Gastroesophageal sphincter (tissue), 3 donors: ENCODE measurements around the gene SYT15.

Experiments used
- CTCF ChIP-seq, 4 experiments: fragments of 200-600 bp in 2 of 4; fragments of 450-650 bp in 2 of 4; sonication (generic) in 1 of 4; IDR thresholded peaks; one replicate each; pipeline ENCODE4 v1.5.1; 2017 to 2019; ENCODE audit warnings: antibody characterized with exemption in 4 of 4, mild to moderate bottlenecking in 2 of 4, moderate library complexity in 2 of 4
- EP300 ChIP-seq: sonication (generic); formaldehyde crosslinking; IDR thresholded peaks from one replicate; pipeline ENCODE4 v1.6.1; 2017; ENCODE audit warnings: antibody characterized with exemption, mild to moderate bottlenecking
- POLR2A ChIP-seq, 2 donors: fragments of 450-650 bp; IDR thresholded peaks; one replicate each; pipeline ENCODE4 v1.6.1; 2017; ENCODE audit warnings: antibody characterized with exemption in 2 of 2, mild to moderate bottlenecking in 2 of 2, moderate library complexity in 1 of 2

- TF ChIP-seq CTCF (IDR thresholded peaks at IDR 0.05) (no peak), POLR2A (IDR thresholded peaks at IDR 0.05) (no peak), EP300 (no peak)
These were observed 40.8 kb upstream of the SYT15 start for GRCh38 chr10:46538155-46538554.
